Measurements from ENCODE around the gene NRG3.

The NRG3 gene

GRCh38 chr10:82861889-82862288 is 986.9 kb downstream of the NRG3 start:
- no peak overlapping the region for H3K27ac ChIP-seq (replicated peaks)
- no peak for DNase-seq (ENCODE audit: low read depth in 1 of 2, low spot score in 1 of 2)
- no peak for TF ChIP-seq POLR2AphosphoS5 (IDR thresholded peaks at IDR 0.05; ENCODE audit: low read depth)
- TF ChIP-seq REST (IDR thresholded peaks at IDR 0.05; ENCODE audit: insufficient replicate concordance, low read depth), result no peak
- no peak for TF ChIP-seq GABPA (IDR thresholded peaks at IDR 0.05; ENCODE audit: low read depth)
- TF ChIP-seq CTCF (IDR thresholded peaks at IDR 0.05; ENCODE audit: insufficient read depth, low read length), result no peak
- no peaks in the 10 kb centered on the region for H3K27me3 ChIP-seq (ENCODE audit: insufficient read depth, poor library complexity, severe bottlenecking)
- H3K4me3 ChIP-seq (replicated peaks; ENCODE audit: insufficient read depth, low read length), result no peak overlapping the region

GRCh38 chr10:82865366-82865765 is 990.4 kb downstream of the NRG3 start:
- Histone ChIP-seq H3K27me3 (ENCODE audit: insufficient read depth, poor library complexity, severe bottlenecking) (no peaks in the 10 kb centered on the region), H3K4me3 (replicated peaks; ENCODE audit: insufficient read depth, low read length) (no peak overlapping the region), H3K27ac (replicated peaks) (no peak overlapping the region)
- no peak for TF ChIP-seq CTCF (IDR thresholded peaks at IDR 0.05; ENCODE audit: insufficient read depth, low read length)
- no peak for TF ChIP-seq POLR2AphosphoS5 (IDR thresholded peaks at IDR 0.05; ENCODE audit: low read depth)
- TF ChIP-seq SPI1 (IDR thresholded peaks at IDR 0.05; ENCODE audit: borderline replicate concordance, low read depth), result no peak
- TF ChIP-seq GABPA (IDR thresholded peaks at IDR 0.05; ENCODE audit: low read depth), result no peak
- TF ChIP-seq REST (IDR thresholded peaks at IDR 0.05; ENCODE audit: insufficient replicate concordance, low read depth), result no peak
- no peak for DNase-seq (ENCODE audit: low read depth in 1 of 2, low spot score in 1 of 2)

- no peaks in the 10 kb centered on the region for H3K27me3 ChIP-seq (ENCODE audit: insufficient read depth, poor library complexity, severe bottlenecking)
- no peak for TF ChIP-seq REST (IDR thresholded peaks at IDR 0.05; ENCODE audit: insufficient replicate concordance, low read depth)
- TF ChIP-seq SPI1 (IDR thresholded peaks at IDR 0.05; ENCODE audit: borderline replicate concordance, low read depth), result no peak
- no peak for TF ChIP-seq CTCF (IDR thresholded peaks at IDR 0.05; ENCODE audit: insufficient read depth, low read length)
- no peak for TF ChIP-seq GABPA (IDR thresholded peaks at IDR 0.05; ENCODE audit: low read depth)
- TF ChIP-seq POLR2AphosphoS5 (IDR thresholded peaks at IDR 0.05; ENCODE audit: low read depth), result no peak
- H3K4me3 ChIP-seq (replicated peaks; ENCODE audit: insufficient read depth, low read length), result no peak overlapping the region
- DNase-seq (ENCODE audit: low read depth in 1 of 2, low spot score in 1 of 2), result peak in 1 of 2 experiments; percentile 76
- no peak overlapping the region for H3K27ac ChIP-seq (replicated peaks)
Measured at GRCh38 chr10:82866424-82867020, 991.5 kb downstream of the NRG3 start.
